ENCODE data around the gene CDH9. TPM values are rescaled to one million over a fixed set of nuclear protein-coding genes. Genes with fewer than 3 reads are reported as not detected.

CDH9 gene
- total RNA-seq, 3 donors from 2014 or later, result not detected

DNA sequence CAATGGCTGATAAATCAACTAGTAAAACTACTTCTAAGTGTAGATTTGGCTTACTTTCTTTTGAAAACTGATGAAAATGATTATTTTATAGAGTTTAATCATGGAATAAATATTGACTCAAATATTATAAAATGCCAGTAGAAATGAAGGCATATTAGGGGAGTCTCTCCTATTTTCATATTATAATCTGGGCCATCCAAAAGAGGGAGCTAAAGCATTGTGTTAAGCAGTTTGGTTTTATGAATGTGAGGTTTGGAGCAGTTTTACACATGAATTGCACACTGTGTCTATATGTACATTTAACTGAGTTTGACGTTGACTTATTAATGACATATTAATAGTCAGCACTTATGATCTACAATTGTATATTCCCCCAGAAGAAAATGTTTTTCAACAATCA lies 17.4 kb downstream of the CDH9 start:
- ATAC-seq (no peak), DNase-seq (no peak)
- intact Hi-C loops (cut with DNase I, micrococcal nuclease), result no loop called here
- Histone ChIP-seq H3K4me1 (ENCODE audit: low read depth) (no peaks in the 10 kb centered on the region), H3K36me3 (ENCODE audit: low read depth) (no peaks in the 10 kb centered on the region), H3K4me3 (no peak overlapping the region), H3K9me3 (peaks cover 36% of the 10 kb centered on the region)
- TF ChIP-seq, protein P1, sequence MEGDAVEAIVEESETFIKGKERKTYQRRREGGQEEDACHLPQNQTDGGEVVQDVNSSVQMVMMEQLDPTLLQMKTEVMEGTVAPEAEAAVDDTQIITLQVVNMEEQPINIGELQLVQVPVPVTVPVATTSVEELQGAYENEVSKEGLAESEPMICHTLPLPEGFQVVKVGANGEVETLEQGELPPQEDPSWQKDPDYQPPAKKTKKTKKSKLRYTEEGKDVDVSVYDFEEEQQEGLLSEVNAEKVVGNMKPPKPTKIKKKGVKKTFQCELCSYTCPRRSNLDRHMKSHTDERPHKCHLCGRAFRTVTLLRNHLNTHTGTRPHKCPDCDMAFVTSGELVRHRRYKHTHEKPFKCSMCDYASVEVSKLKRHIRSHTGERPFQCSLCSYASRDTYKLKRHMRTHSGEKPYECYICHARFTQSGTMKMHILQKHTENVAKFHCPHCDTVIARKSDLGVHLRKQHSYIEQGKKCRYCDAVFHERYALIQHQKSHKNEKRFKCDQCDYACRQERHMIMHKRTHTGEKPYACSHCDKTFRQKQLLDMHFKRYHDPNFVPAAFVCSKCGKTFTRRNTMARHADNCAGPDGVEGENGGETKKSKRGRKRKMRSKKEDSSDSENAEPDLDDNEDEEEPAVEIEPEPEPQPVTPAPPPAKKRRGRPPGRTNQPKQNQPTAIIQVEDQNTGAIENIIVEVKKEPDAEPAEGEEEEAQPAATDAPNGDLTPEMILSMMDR (IDR thresholded peaks at IDR 0.05), result no peak

DNA sequence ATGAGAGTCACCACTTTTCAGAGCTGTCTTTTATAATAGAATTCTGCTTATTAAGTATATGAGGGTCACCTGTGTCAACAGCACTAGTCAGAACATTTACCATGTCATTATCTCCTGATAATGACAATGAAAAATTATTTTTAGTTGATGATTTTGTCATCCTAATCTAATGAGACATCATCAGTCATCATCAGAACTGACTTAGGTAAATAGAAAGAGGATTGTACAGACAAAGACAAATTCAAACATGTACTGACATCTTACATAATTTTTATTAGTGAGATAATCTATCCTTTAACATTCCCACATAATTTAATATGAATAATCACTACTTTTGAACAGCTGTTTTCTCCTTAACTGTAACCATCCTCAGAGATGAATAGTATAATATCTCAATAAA lies 22.6 kb downstream of the CDH9 start:
- intact Hi-C loops (cut with DNase I, micrococcal nuclease), result no loop called here

DNA sequence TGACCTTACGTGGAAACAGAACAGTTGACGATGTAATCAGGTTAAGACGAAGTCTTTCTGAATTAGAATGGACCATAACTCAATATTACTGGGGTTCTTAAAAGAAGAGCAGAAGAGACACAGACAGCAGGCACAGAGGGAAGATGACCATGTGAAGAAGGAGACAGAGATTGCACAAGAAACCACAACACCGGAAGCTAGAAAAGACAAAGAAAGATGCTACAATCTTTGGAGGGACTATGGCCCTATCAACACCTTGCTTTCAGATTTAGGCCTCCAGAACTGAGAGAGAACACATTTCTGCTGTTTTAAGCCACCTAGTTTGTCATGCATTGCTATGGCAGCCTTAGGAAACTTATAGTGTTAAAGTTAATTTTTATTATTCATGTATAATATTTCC lies 27.1 kb downstream of the CDH9 start:
- TF ChIP-seq, protein P1 (IDR thresholded peaks at IDR 0.05), result no peak
- Histone ChIP-seq H3K4me1 (ENCODE audit: low read depth) (no peaks in the 10 kb centered on the region), H3K36me3 (ENCODE audit: low read depth) (no peaks in the 10 kb centered on the region), H3K4me3 (no peak overlapping the region), H3K9me3 (peaks cover 19% of the 10 kb centered on the region)
- intact Hi-C loops (cut with DNase I, micrococcal nuclease), result no loop called here
- ATAC-seq (no peak), DNase-seq (no peak)

More for the DNA sequence above, 22.6 kb downstream of the CDH9 start:
- H3K9me3 ChIP-seq, result peaks cover 27% of the 10 kb centered on the region
- DNase-seq (no peak), ATAC-seq (no peak)
- H3K4me3 ChIP-seq, result no peak overlapping the region
- H3K4me1 ChIP-seq (ENCODE audit: low read depth), result no peaks in the 10 kb centered on the region
- no peaks in the 10 kb centered on the region for H3K36me3 ChIP-seq (ENCODE audit: low read depth)
- TF ChIP-seq, protein P1 (IDR thresholded peaks at IDR 0.05), result no peak

DNA sequence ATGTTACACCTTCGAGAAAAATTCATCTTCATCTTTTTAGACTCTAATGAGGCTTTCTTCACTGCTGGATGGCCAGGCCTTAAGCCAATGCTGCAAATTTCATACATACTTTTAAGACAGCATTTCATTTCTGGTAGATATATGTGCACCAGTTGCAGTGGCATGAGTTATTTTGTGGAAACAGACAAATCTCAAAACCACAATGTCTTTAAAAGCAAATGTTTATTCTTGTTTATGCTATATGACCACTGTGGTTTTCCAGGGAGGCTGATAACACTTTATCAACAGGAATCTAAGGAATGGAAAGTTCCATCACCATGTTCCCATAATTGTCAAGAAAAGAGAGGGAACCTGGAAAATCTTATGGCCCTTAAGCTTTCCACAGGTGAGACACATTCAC lies 27.7 kb downstream of the CDH9 start:
- H3K36me3 ChIP-seq (ENCODE audit: low read depth), result no peaks in the 10 kb centered on the region
- intact Hi-C loops (cut with DNase I, micrococcal nuclease), result no loop called here

DNA sequence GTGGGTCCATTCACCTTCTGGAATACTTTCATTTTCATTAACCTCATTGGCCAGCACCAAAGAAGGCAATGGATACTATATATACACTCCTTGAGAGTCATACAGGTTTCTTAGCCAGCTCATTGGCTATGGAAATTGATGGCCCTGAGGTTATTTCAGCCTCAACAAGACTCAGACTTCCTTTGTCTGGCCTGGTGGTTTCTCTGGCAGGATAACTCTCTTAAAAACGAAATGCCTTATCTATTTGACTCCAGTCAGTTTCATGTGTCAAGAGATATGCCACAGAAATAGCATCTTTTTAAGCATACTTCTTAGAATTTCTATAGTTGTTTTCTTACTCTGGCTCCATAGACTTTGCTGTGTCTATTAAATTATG lies 28.9 kb downstream of the CDH9 start:
- Histone ChIP-seq H3K4me1 (ENCODE audit: low read depth) (no peaks in the 10 kb centered on the region), H3K9me3 (peaks cover 19% of the 10 kb centered on the region), H3K4me3 (no peak overlapping the region), H3K36me3 (ENCODE audit: low read depth) (no peaks in the 10 kb centered on the region)
- DNase-seq, result no peak
- TF ChIP-seq, protein P1 (IDR thresholded peaks at IDR 0.05), result no peak
- ATAC-seq, result no peak
- intact Hi-C loops (cut with DNase I, micrococcal nuclease), result no loop called here

More for the DNA sequence above, 27.7 kb downstream of the CDH9 start:
- Histone ChIP-seq H3K9me3 (peaks cover 19% of the 10 kb centered on the region), H3K4me3 (no peak overlapping the region), H3K4me1 (ENCODE audit: low read depth) (no peaks in the 10 kb centered on the region)
- TF ChIP-seq, protein P1 (IDR thresholded peaks at IDR 0.05), result no peak
- DNase-seq (no peak), ATAC-seq (no peak)
